H1 (cell line): ENCODE results near the gene KYNU.

Source experiments
- CHD2 ChIP-seq: IDR thresholded peaks from 2 replicates; pipeline ENCODE4 v1.6.1; 2012; ENCODE audit warnings: low read length, improper control_type of control experiment
- EP300 ChIP-seq, 2 experiments: IDR thresholded peaks; 1 replicate in 1 of 2; 2 replicates in 1 of 2; pipeline ENCODE4 v1.6.1; 2011 to 2012; ENCODE audit warnings: low read depth in 2 of 2, low read length in 2 of 2, mild to moderate bottlenecking in 2 of 2, borderline replicate concordance in 1 of 2, inconsistent platforms in 1 of 2, moderate library complexity in 1 of 2
- GABPA ChIP-seq: IDR thresholded peaks from 2 replicates; pipeline ENCODE4 v1.6.1; 2011; ENCODE audit warnings: mild to moderate bottlenecking, low read length, moderate library complexity, borderline replicate concordance; ENCODE audit not compliant: insufficient read depth
- JUND ChIP-seq: IDR thresholded peaks from 2 replicates; pipeline ENCODE4 v1.6.1; 2011; ENCODE audit warnings: mild to moderate bottlenecking, improper control_type of control experiment, low read length
- NRF1 ChIP-seq: IDR thresholded peaks from 2 replicates; pipeline ENCODE4 v1.6.1; 2011; ENCODE audit warnings: mild to moderate bottlenecking, low read depth, low read length, improper control_type of control experiment
- PHF8 ChIP-seq: fragments of 200-600 bp; sonication (generic); conservative IDR thresholded peaks from 2 replicates; pipeline ENCODE4 v1.7.1; 2012; ENCODE audit warnings: low read depth, mild to moderate bottlenecking, inconsistent platforms, low read length, moderate library complexity
- POU5F1 ChIP-seq: IDR thresholded peaks from 2 replicates; pipeline ENCODE4 v1.6.1; 2011; ENCODE audit warnings: low read depth, mild to moderate bottlenecking, low read length, moderate library complexity
- RAD21 ChIP-seq, 2 experiments: IDR thresholded peaks in 1 of 2; conservative IDR thresholded peaks in 1 of 2; 2 replicates each; pipeline ENCODE4 v1.6.1; 2011; ENCODE audit warnings: low read depth in 2 of 2, low read length in 2 of 2, improper control_type of control experiment in 1 of 2, inconsistent platforms in 1 of 2, mild to moderate bottlenecking in 1 of 2, moderate library complexity in 1 of 2
- SRF ChIP-seq: IDR thresholded peaks from 2 replicates; pipeline ENCODE4 v1.6.1; 2011; ENCODE audit warnings: mild to moderate bottlenecking, low read depth, low read length, moderate library complexity
- TEAD4 ChIP-seq: IDR thresholded peaks from 2 replicates; pipeline ENCODE4 v1.6.1; 2012; ENCODE audit warnings: low read depth, low read length, inconsistent platforms, mixed read lengths
- TF ChIP-seq, protein P1 (sequence below), 3 experiments: IDR thresholded peaks; 1 replicate in 2 of 3; 2 replicates in 1 of 3; pipeline versions ENCODE4 v1.5.1 to v1.6.1; 2011; ENCODE audit warnings: low read length in 3 of 3, mild to moderate bottlenecking in 3 of 3, inconsistent platforms in 2 of 3, low read depth in 1 of 3, moderate library complexity in 1 of 3; ENCODE audit not compliant: insufficient read depth in 1 of 3; ENCODE audit errors: control extremely low read depth in 1 of 3
- TF ChIP-seq, protein P2 (sequence below): IDR thresholded peaks from 2 replicates; pipeline ENCODE4 v1.6.1; 2011; ENCODE audit warnings: low read depth, mild to moderate bottlenecking, low read length; ENCODE audit not compliant: insufficient read depth

DNA sequence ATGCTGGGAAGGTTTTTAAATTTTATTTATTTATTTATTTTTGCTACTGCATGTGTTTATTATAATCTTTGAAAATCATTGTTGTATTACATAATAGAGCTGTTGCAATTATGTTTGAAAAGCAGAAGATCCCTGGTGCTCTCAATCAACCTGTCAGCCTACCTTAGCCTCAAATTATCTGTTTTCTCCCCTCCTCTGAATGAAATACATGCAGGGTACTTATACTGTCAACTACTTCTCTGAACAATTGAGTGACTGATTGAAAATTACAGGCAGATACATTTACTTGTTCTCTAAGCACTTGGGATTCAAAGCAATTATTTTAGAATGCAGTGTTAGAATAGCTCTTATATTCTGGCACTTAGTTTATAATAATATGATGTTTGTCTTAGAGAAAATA lies 8.1 kb downstream of the KYNU start:
- TF ChIP-seq, protein P1, sequence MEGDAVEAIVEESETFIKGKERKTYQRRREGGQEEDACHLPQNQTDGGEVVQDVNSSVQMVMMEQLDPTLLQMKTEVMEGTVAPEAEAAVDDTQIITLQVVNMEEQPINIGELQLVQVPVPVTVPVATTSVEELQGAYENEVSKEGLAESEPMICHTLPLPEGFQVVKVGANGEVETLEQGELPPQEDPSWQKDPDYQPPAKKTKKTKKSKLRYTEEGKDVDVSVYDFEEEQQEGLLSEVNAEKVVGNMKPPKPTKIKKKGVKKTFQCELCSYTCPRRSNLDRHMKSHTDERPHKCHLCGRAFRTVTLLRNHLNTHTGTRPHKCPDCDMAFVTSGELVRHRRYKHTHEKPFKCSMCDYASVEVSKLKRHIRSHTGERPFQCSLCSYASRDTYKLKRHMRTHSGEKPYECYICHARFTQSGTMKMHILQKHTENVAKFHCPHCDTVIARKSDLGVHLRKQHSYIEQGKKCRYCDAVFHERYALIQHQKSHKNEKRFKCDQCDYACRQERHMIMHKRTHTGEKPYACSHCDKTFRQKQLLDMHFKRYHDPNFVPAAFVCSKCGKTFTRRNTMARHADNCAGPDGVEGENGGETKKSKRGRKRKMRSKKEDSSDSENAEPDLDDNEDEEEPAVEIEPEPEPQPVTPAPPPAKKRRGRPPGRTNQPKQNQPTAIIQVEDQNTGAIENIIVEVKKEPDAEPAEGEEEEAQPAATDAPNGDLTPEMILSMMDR (IDR thresholded peaks at IDR 0.05; ENCODE audit: control extremely low read depth in 1 of 3, insufficient read depth in 1 of 3, low read depth in 1 of 3, low read length in 3 of 3): no peak
- TF ChIP-seq JUND (no peak), CHD2 (no peak), RAD21 (IDR thresholded peaks at IDR 0.05 in 1 of 2, conservative IDR thresholded peaks at IDR 0.05 in 1 of 2; ENCODE audit: low read depth in 2 of 2, low read length in 2 of 2) (no peak), TEAD4 (no peak), POU5F1 (no peak), EP300 (IDR thresholded peaks at IDR 0.05; ENCODE audit: borderline replicate concordance in 1 of 2, low read depth in 2 of 2, low read length in 2 of 2) (no peak), NRF1 (no peak), SRF (no peak), GABPA (no peak), PHF8 (no peak)
- TF ChIP-seq, protein P2, sequence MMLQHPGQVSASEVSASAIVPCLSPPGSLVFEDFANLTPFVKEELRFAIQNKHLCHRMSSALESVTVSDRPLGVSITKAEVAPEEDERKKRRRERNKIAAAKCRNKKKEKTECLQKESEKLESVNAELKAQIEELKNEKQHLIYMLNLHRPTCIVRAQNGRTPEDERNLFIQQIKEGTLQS: no peak
